Islet precursor cell (in vitro differentiated cells): ENCODE measurements around the gene TUBAL3.

Experiments used
- DNase-seq: peaks from one replicate; pipeline ENCODE4 v3.0.0-alpha.2; 2018

The TUBAL3 gene

GRCh38 chr10:5404208-5405041 lies at the start of gene TUBAL3:
TSS of gene TUBAL3 (minus strand) at chr10:5404828. CDS start at chr10:5404792, 36 bp downstream.
- no peak for DNase-seq

GRCh38 chr10:5453749-5454489 lies 49.3 kb upstream of the TUBAL3 start:
- no peak for DNase-seq

- no peak for DNase-seq
Measured at GRCh38 chr10:5450605-5451384, 46.2 kb upstream of the TUBAL3 start.

GRCh38 chr10:5449823-5450222 lies 45.2 kb upstream of the TUBAL3 start:
- DNase-seq: peak; percentile 80

- DNase-seq: no peak
Measured at GRCh38 chr10:5449227-5449626, 44.6 kb upstream of the TUBAL3 start.

- DNase-seq: no peak
Measured at GRCh38 chr10:5448333-5449001, 43.8 kb upstream of the TUBAL3 start.

GRCh38 chr10:5447611-5448071 lies 43.0 kb upstream of the TUBAL3 start:
- no peak for DNase-seq

- no peak for DNase-seq
Measured at GRCh38 chr10:5447056-5447455, 42.4 kb upstream of the TUBAL3 start.

GRCh38 chr10:5446390-5446926 lies 41.8 kb upstream of the TUBAL3 start:
- peak; percentile 98 for DNase-seq

- no peak for DNase-seq
Measured at GRCh38 chr10:5445006-5445405, 40.4 kb upstream of the TUBAL3 start.

GRCh38 chr10:5443429-5443828 lies 38.8 kb upstream of the TUBAL3 start:
- no peak for DNase-seq

GRCh38 chr10:5442990-5443370 lies 38.4 kb upstream of the TUBAL3 start:
- no peak for DNase-seq

GRCh38 chr10:5442065-5442989 lies 37.7 kb upstream of the TUBAL3 start:
- no peak for DNase-seq

- peak; percentile 72 for DNase-seq
Measured at GRCh38 chr10:5441106-5441505, 36.5 kb upstream of the TUBAL3 start.

- DNase-seq: no peak
Measured at GRCh38 chr10:5440206-5440605, 35.6 kb upstream of the TUBAL3 start.

GRCh38 chr10:5435328-5435727 lies 30.7 kb upstream of the TUBAL3 start:
- no peak for DNase-seq

GRCh38 chr10:5434017-5434753 lies 29.6 kb upstream of the TUBAL3 start:
- DNase-seq: no peak

GRCh38 chr10:5433182-5433581 lies 28.6 kb upstream of the TUBAL3 start:
- no peak for DNase-seq

- no peak for DNase-seq
Measured at GRCh38 chr10:5428133-5428532, 23.5 kb upstream of the TUBAL3 start.

- no peak for DNase-seq
Measured at GRCh38 chr10:5424751-5425150, 20.1 kb upstream of the TUBAL3 start.

GRCh38 chr10:5423771-5424170 lies 19.1 kb upstream of the TUBAL3 start:
- no peak for DNase-seq
